Central memory CD4-positive, alpha-beta T cell (primary cell): Measurements from ENCODE around the gene DIAPH1.

Experiments
- DNase-seq: peaks from one replicate; pipeline ENCODE4 v3.0.0; 2022

The DIAPH1 gene

DNA sequence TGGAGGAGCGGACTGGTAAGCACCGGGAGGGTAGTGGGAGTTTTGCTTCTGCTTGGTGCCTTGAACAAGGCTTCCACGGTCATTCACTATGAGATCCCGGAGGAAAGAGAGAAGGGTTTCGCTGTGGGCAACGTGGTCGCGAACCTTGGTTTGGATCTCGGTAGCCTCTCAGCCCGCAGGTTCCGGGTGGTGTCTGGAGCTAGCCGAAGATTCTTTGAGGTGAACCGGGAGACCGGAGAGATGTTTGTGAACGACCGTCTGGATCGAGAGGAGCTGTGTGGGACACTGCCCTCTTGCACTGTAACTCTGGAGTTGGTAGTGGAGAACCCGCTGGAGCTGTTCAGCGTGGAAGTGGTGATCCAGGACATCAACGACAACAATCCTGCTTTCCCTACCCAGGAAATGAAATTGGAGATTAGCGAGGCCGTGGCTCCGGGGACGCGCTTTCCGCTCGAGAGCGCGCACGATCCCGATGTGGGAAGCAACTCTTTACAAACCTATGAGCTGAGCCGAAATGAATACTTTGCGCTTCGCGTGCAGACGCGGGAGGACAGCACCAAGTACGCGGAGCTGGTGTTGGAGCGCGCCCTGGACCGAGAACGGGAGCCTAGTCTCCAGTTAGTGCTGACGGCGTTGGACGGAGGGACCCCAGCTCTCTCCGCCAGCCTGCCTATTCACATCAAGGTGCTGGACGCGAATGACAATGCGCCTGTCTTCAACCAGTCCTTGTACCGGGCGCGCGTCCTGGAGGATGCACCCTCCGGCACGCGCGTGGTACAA, 142.5 kb downstream of the DIAPH1 start:
- no peak for DNase-seq

DNA sequence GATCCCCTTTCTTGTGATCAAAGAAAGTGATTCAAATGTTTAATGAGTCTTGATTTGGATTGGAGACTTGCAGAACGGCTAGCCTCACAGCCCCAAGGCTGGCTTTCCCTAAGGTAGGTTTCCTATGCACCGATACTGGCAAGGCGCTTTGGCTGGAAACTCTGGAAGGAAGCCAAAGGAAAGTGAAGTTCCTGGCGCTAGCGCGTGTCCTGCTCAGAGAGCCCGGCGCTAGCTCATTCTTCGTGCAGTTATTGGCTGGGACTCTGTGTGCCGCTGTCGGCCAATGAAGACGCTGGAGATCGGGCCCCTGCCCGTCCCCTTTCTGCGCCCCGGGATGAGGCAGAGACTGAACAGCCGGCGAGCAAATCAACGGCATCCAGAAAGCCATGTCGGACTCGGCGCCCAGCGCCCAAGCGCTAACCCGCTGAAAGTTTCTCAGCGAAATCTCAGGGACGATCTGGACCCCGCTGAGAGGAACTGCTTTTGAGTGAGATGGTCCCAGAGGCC, 143.1 kb downstream of the DIAPH1 start, which contains the start of gene PCDHGC3:
Gene PCDHGC3, plus strand, starts transcription at position 342 of the 507 bp plus-strand sequence. Its CDS starts 151 bp downstream, at position 493.
- no peak for DNase-seq

DNA sequence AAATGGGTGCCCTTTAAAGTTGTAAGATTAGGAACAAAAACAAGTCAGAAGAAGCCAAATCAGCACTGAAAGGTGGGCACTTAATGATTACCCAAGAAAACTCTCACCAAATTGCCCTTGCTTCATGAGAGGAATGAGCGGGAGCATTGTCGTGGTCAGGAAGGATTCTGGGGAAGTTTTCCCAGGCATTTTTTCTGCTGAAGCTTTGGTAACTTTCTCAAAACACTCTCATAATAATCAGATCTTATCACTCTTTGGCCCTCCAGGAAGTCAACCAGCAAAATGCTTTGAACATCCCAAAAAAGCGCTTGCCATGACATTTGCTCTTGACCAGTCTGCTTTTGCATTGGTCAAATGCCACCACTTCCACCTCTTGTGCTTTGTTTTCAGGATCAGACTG, 153.4 kb downstream of the DIAPH1 start:
- no peak for DNase-seq
